GM21526 (cell line): Measurements from ENCODE around the gene ZBTB21.
"Not testable (repeated sequence)": the region's sequence is repeated elsewhere in the genome, so short reads cannot be mapped to it uniquely, and the experiment has no call there.

Experiments used
- ATAC-seq: cut with Tn5 transposase; IDR thresholded peaks from one replicate; pipeline ENCODE4 v1.9.1; 2021; ENCODE audit warnings: moderate library complexity; ENCODE audit not compliant: unreplicated experiment, low FRiP score

The ZBTB21 gene

DNA sequence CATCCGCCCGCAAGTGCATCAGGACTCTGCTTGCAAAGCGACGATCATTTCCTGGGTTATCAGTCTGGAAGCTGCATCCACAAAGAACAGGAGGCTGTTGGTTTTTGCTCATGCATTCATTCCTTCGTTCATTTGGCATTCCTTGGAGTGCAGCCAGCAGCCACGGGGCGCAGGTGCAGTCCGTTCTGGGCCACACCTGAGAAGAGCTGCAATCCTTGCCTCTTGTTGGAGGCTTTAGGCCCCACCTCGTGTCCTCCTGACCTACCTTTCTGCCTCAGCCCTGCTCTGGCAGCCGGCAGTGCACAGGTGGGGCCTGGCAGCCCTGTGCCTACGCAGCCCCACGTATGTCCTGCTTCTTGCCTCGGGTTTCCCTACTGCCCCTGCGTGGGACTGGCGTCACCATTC lies 36.7 kb downstream of the ZBTB21 start:
- no peak for ATAC-seq

GRCh38 chr21:41972511-41973205 lies 37.5 kb downstream of the ZBTB21 start:
- ATAC-seq, result no peak

DNA sequence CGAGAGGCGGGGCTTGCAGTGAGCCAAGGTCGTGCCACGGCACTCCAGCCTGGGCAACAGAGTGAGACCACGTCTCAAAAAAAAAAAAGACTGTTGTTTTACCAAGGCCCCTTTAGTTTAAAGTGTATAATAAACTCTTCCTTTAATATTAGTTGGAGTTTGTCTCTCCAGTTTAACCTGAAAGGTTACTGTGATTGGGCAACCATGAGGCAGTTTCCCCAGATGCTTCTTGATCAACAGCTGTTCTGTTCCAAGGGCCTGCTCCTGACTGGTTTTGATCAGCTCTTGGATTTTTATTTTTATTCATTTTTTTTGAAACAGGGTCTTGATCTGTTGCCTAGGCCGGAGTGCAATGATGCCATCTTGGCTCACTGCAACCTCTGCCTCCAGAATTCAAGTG lies 38.3 kb downstream of the ZBTB21 start:
- ATAC-seq, result no peak

DNA sequence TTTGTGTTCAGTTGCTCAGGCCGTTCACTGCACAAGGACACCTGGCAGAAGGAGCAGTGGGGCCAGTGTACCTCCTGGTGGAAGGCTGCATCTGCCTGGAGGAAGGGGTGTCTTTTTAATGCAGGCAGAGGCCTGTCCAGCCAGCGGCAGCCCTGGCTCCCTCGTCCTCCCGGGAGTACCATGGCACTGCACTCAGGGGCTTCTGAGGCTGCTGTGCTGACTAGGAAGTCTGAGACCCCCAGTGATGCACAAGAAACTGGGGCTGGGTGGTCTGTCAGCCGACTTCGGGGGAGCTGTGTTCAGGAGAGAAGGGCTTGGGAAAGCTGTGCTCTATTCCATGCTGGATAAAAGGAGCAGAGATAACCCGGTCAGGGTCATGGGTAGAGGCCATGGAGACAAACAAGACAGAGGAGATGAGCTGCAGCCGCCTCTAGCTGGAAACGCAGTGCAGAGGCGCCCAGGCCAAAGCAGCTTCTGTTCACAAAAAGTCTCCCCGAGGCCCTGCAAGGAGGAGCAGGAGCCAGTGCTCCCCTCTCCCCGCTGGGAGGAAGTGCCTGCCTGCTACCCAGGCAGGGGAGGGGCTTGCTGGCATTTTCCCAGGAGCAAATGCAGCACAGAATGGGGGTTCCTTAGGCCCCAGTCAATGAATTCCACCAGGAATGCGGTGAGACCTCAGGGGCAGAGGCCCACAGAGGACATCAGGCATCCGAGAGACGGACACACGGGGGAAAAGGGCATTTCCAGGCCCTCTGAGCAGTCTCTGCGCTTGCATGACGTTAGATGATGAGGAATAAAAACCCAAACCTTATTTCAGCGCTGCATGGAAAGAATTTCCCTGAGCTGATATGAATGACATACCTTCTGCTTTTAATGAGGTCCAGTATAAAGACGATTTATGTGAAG lies 39.2 kb downstream of the ZBTB21 start:
- no peak for ATAC-seq

DNA sequence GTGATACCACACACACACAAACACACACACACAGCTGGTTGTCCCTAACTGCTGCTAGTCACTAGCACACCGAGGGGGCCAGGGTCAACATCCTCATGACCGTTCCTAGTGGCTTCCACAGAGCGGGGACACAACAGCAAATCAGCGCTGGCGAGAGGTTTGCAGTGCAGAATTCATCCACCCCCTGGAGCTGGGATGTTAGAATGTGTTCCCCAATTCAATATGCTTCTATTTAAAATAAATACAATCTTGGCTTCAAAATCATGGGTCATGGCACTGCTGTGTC lies 40.1 kb downstream of the ZBTB21 start:
- ATAC-seq, result no peak

- ATAC-seq, result no peak
These were observed 42.5 kb downstream of the ZBTB21 start for GRCh38 chr21:41967708-41968107.

DNA sequence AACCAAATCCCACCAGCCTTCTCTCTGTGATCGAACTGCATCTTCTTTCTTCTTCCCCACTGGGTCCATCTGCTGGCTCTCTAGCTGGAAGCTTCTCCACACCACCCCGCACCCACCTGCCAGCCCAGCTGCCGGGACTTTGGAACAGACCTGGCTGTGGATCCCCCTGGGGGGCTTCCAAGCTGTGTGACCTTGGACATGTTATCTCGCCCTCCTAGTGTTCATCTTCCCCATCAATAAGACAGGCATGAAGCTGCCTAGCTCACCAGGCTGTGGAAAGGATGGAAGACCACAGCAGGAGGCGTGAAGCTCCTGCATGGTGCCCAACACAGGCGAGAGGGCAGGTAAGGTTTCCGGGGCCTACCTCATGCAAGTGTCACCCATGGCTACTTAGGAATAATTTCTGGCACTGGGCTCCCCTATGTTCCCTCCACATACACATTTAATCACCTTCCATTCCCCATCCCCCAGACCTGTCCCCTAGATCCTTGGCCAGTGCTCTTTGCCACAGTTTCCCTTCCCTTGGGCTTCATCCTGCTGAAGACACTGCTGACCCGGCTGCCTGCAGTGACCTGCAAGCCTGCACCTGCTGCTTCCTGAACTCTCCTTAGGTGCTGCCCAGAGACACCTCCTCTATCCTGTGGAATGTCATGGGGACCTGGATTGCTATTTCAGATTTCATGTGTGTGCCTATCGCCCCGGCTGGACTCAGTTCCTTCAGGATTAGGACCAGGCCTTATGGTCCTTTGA lies 43.1 kb downstream of the ZBTB21 start:
- no peak for ATAC-seq

DNA sequence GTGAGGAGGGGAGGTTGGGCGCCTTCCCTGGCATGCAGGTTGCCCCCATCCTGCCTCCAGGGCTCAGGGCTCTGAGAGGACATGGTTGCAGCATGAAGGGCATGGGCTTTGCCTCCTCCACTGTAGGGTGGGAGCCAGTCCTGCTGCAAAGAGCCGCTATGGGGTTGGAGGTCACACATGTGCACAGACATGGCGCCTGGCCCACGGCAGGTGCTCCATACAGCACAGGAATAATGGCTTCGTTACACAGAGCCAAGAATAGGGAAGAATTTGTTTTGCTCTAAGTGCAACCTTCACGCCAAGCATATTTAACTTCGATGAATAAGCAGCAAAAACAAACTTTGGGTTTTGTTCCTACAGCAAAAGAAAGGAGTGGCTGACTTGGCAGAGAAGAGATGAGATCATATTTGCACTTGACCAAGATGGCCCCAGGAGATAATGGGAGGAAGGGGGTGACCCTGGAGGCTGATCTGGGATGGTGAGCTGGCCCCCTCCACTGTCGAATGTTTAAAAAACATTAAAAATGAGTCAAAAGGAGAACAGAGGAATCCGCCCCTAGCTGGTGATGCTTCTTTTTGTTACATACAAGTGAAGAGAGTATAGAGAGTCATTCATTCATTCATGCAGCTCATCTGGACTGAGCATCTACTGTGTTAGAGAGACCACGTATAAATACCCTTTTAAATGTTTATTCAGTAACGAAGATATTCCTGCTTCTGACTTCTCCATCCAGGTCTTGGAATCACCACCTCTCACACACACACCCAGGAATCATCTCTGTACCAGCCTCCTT lies 43.9 kb downstream of the ZBTB21 start:
- no peak for ATAC-seq

DNA sequence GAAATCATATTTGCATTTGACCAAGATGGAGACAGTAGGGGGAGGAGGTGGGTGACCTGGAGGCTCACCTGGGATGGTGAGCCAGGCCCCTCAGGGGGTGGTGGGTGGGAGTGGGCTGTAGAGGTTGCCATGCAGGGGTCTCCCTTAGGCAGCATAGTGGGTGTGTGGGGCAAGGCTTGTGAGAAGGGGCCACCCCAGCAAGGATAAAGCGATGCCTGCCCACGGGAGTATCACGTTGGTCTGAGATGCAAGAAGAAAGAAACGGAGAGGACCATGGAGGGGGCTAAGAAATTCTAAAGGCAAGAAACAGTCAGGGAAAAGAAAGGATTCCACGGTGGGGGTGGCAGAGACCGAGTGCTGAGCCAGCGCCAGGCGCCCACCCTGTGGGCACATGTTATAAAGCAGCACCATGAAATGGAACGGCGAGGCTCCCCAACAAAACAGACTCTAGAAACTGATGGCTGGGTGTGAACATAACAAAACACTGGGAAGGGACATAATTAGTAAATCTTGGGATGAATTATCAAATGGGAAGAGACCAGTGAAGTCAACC lies 44.6 kb downstream of the ZBTB21 start:
- no peak for ATAC-seq

- ATAC-seq, result no peak
These were observed 45.1 kb downstream of the ZBTB21 start for GRCh38 chr21:41965045-41965444.

GRCh38 chr21:41964171-41964570 lies 46.0 kb downstream of the ZBTB21 start:
- ATAC-seq, result no peak

DNA sequence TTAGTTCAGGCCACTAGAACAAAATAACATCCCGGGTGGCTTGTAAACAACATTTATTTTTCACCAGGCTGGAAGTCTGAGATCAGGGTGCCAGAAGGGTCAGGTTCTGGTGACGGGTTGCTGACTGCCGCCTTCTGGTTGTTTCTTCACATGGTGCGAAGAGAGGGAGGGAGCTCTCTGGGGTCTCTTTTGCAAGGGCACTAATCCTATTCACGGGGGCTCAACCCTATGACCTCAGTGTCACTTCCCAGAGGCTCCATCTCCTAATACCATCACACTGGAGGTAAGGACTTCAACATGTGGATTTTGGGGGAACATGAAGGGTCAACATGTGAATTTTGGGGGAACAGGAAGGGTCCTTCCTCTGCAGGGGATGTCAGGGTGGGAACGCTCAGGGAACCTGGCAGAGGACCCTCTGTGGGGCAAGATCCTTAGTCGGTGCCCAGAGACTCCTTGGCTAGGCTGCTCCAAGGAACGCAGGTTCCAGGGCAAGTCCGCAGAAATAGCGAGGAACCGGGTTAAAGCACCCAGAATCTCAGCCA lies 47.7 kb downstream of the ZBTB21 start:
- no peak for ATAC-seq

DNA sequence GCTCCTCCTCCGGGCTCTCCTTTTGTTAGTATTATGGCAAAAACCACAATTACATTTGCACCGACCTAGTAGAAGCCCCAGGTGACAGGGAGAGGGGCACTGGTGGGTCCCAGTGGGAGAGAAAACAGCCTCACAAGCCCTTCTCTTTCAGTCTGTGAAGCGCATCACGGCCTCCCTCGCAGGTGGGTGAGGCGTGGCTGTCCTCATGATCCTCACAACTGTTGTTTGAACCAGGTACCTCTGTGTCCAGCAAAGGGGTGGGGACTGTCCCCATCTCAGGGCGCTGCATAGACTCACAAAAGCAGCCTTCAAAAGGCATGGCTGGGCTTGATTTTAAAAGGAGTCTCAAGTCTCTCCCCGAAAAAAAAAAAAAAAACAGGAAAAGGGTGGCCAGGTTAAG lies 48.4 kb downstream of the ZBTB21 start:
- no peak for ATAC-seq

DNA sequence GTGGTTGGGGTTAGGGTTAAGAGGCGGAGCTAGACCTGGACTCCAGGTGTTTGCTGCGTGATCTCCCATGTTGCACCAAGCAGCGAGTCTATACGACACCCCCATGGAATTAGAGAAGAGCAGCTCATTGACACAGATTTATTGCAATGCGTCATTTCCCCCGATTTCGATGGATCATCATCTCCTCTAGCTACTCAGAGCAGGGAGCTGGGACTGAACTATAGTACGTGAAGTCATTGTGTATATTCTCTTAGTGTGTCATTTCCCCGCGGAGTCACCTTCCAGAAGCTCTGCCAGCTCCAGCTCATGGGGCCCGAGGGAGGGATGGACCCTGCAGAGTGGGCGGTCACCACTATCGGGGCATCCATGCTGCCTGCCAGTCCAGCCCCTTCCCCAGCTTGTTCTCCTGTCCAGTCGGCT lies 48.9 kb downstream of the ZBTB21 start:
- no peak for ATAC-seq

DNA sequence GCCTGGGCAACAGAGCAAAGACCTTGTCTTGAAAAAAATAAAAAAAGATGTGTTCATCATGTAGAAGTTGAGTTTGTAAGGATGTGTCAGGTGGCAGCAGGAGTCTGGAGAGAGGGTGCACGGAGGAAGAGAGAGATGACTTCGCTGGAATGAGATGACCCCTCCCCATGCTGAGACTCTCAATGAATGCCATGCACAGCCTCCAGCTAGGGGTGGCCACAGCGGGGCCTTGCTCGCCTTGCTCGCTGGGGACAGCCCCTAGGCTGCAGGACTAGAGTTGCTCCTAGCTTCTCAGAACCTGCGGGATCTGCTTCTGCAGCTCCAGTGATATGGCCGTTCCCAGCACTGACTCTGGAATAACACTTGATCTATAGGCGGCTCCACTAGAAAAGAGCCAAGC lies 49.8 kb downstream of the ZBTB21 start:
- no peak for ATAC-seq

DNA sequence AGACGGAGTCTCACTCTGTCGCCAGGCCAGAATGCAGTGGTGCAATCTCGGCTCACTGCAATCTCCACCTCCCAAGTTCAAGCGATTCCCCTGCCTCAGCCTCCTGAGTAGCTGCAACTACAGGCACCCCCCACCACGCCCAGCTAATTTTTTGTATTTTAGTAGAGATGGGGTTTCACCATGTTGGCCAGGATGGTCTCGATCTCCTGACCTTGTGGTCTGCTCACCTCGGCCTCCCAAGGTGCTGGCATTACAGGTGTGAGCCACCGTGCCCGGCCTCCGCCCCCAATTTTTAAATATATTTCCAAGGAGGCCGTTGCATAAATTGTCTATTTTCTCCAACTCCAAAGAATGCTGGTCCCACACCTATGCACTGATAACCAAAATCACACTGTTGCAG lies 50.5 kb downstream of the ZBTB21 start:
- not testable (repeated sequence) for ATAC-seq

GRCh38 chr21:41958886-41959563 lies 51.1 kb downstream of the ZBTB21 start:
- ATAC-seq, result no peak

DNA sequence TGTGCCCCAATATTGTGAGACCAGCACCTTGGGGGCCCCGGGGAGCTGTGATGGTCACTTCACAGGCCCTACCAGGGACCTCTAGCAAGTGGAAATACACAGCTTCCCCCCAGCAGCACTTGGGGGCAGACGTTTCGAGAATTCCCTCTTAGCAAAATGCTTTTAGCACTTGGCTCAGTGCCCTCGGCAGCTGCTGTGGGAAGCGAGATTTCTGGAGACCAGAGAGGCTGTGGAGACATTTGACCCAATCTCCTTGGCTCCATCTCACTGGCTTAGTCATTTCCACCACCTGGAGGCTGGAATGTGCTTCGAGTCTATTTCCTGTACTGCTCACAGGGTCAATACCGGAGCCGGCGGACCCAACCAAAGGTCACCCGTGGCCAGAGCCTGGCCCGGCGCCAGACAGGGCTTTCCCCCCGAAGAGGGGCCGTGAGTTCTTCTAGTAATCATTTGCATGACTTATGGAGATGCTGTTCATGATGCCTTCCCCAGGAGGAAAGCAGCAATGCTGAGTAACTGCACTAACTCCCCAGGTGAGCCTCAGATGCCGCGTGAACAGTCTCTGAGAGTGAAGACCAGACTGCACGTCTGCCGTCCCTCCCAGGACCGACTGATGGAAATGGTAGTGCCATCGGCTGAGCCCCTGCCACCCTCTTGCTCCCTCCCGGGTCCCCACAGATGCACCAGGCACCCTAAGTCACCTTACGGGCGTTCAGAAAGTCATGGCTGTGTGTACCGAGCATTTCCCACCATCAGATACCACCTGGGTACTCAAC lies 52.0 kb downstream of the ZBTB21 start:
- no peak for ATAC-seq
